Measurements from ENCODE around the gene PPP2R3B.
"Not testable (repeated sequence)": the region's sequence is repeated elsewhere in the genome, so short reads cannot be mapped to it uniquely, and the experiment has no call there.

The PPP2R3B gene

DNA sequence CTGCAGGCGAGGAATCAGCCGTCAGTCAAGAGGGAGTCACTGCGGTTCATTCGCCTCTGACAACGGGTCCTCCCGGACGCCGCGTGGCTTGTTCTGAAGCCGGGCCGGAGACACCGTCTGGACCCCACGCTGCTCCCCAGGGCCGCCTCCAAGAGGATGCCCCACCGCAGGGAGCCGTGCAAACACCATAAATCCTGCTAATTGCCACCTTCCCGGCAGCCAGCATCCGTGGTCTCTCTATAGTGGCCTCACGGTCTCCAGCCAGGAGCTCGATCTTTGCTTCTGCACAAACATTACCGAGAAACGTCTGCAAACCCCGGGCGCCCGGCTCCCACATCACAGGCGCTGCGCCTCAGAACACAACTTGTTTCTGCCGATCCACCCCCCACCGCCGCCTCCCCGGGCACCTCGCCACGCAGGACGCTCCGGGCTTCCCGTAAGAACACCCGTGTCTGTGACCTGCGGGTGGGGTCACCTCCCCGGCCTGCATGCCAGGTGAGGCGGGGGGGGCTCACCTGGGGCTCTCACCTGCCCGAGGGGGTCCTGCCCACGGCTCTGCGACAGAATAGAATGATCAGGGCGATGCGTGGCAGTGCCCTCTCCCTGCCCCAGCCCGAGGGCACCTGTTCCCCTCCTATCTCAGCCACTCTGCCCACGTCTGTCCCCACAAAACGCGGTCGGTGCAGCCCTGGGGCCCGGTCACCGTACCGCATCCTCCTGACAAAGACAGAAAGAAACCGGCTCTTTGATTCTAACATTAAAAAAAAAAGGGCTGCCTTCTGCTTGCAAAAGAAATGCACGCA is 32.4 kb upstream of the PPP2R3B start:
- H3K36me3 ChIP-seq (ENCODE audit: insufficient read depth, low read length): no peaks in the 10 kb centered on the region
- H3K79me2 ChIP-seq (ENCODE audit: insufficient read depth, low read length): no peaks in the 10 kb centered on the region
- no peak for ATAC-seq (ENCODE audit: insufficient read depth, low read depth)
- no peak overlapping the region for H3K4me3 ChIP-seq (ENCODE audit: low read depth in 1 of 2, low read length in 2 of 2)
- H3K27ac ChIP-seq (ENCODE audit: low read length): no peak overlapping the region
- no peak for DNase-seq
- H3K4me2 ChIP-seq (ENCODE audit: insufficient read depth, low read length): no peak overlapping the region
- H4K20me1 ChIP-seq (ENCODE audit: insufficient read depth, low read length): no peaks in the 10 kb centered on the region
- TF ChIP-seq EZH2 (IDR thresholded peaks at IDR 0.05; ENCODE audit: borderline replicate concordance, low read depth, low read length, severe bottlenecking): no peak
- no peak for TF ChIP-seq CTCF (IDR thresholded peaks at IDR 0.05; ENCODE audit: borderline replicate concordance, extremely low read depth, low read length, poor library complexity, severe bottlenecking)
- no peaks in the 10 kb centered on the region for H3K27me3 ChIP-seq (ENCODE audit: insufficient read depth, low read length, poor library complexity)
- H3K9ac ChIP-seq (ENCODE audit: low read depth, low read length): no peak overlapping the region
- no peak overlapping the region for H2AFZ ChIP-seq (ENCODE audit: low read depth, low read length)
- H3K9me3 ChIP-seq (ENCODE audit: insufficient read depth, low read length, severe bottlenecking): no peaks in the 10 kb centered on the region
- no peaks in the 10 kb centered on the region for H3K4me1 ChIP-seq (ENCODE audit: insufficient read depth, low read length)

GRCh38 chrX:415498-415897 is 28.8 kb upstream of the PPP2R3B start:
- H3K27me3 ChIP-seq (ENCODE audit: insufficient read depth, low read length, poor library complexity); H3K9me3 ChIP-seq (ENCODE audit: insufficient read depth, low read length, severe bottlenecking); ATAC-seq (ENCODE audit: insufficient read depth, low read depth); H3K4me1 ChIP-seq (ENCODE audit: insufficient read depth, low read length); H2AFZ ChIP-seq (ENCODE audit: low read depth, low read length); H3K27ac ChIP-seq (ENCODE audit: low read length); H3K4me3 ChIP-seq (ENCODE audit: low read depth in 1 of 2, low read length in 2 of 2); H3K4me2 ChIP-seq (ENCODE audit: insufficient read depth, low read length); H3K79me2 ChIP-seq (ENCODE audit: insufficient read depth, low read length); H4K20me1 ChIP-seq (ENCODE audit: insufficient read depth, low read length); DNase-seq; H3K9ac ChIP-seq (ENCODE audit: low read depth, low read length); H3K36me3 ChIP-seq (ENCODE audit: insufficient read depth, low read length): not testable (repeated sequence)

GRCh38 chrX:413322-414201 is 26.9 kb upstream of the PPP2R3B start:
- Histone ChIP-seq H3K9me3 (ENCODE audit: insufficient read depth, low read length, severe bottlenecking) (no peaks in the 10 kb centered on the region), H4K20me1 (ENCODE audit: insufficient read depth, low read length) (no peaks in the 10 kb centered on the region), H2AFZ (ENCODE audit: low read depth, low read length) (no peak overlapping the region), H3K9ac (ENCODE audit: low read depth, low read length) (no peak overlapping the region), H3K36me3 (ENCODE audit: insufficient read depth, low read length) (no peaks in the 10 kb centered on the region), H3K27me3 (ENCODE audit: insufficient read depth, low read length, poor library complexity) (no peaks in the 10 kb centered on the region), H3K27ac (ENCODE audit: low read length) (no peak overlapping the region), H3K4me2 (ENCODE audit: insufficient read depth, low read length) (no peak overlapping the region), H3K4me1 (ENCODE audit: insufficient read depth, low read length) (no peaks in the 10 kb centered on the region), H3K79me2 (ENCODE audit: insufficient read depth, low read length) (no peaks in the 10 kb centered on the region), H3K4me3 (ENCODE audit: low read depth in 1 of 2, low read length in 2 of 2) (no peak overlapping the region)
- DNase-seq (no peak), ATAC-seq (ENCODE audit: insufficient read depth, low read depth) (no peak)
- no peak for TF ChIP-seq CTCF (IDR thresholded peaks at IDR 0.05; ENCODE audit: borderline replicate concordance, extremely low read depth, low read length, poor library complexity, severe bottlenecking)
- no peak for TF ChIP-seq EZH2 (IDR thresholded peaks at IDR 0.05; ENCODE audit: borderline replicate concordance, low read depth, low read length, severe bottlenecking)

GRCh38 chrX:410296-410695 is 23.6 kb upstream of the PPP2R3B start:
- Histone ChIP-seq H3K9ac (ENCODE audit: low read depth, low read length) (no peak overlapping the region), H3K27ac (ENCODE audit: low read length) (no peak overlapping the region), H3K9me3 (ENCODE audit: insufficient read depth, low read length, severe bottlenecking) (no peaks in the 10 kb centered on the region), H3K4me1 (ENCODE audit: insufficient read depth, low read length) (no peaks in the 10 kb centered on the region), H3K27me3 (ENCODE audit: insufficient read depth, low read length, poor library complexity) (no peaks in the 10 kb centered on the region), H3K79me2 (ENCODE audit: insufficient read depth, low read length) (no peaks in the 10 kb centered on the region), H3K36me3 (ENCODE audit: insufficient read depth, low read length) (no peaks in the 10 kb centered on the region), H4K20me1 (ENCODE audit: insufficient read depth, low read length) (no peaks in the 10 kb centered on the region), H3K4me3 (ENCODE audit: low read depth in 1 of 2, low read length in 2 of 2) (no peak overlapping the region), H3K4me2 (ENCODE audit: insufficient read depth, low read length) (no peak overlapping the region), H2AFZ (ENCODE audit: low read depth, low read length) (no peak overlapping the region)
- DNase-seq (no peak), ATAC-seq (ENCODE audit: insufficient read depth, low read depth) (no peak)
- no peak for TF ChIP-seq CTCF (IDR thresholded peaks at IDR 0.05; ENCODE audit: borderline replicate concordance, extremely low read depth, low read length, poor library complexity, severe bottlenecking)

Data from DND-41 (cell line).